Panc1 (cell line): ENCODE measurements around the gene PFAS. TPM values are rescaled to one million over a fixed set of nuclear protein-coding genes. Genes with fewer than 3 reads are reported as not detected.
A peak's percentile ranks its signal among the peaks of the same experiment; 100 is the strongest.

Experiments
- ATAC-seq: fragments of 200-7000 bp; cut with Tn5 transposase; 2 replicates; pipeline ENCODE4 v1.9.1; 2020; ENCODE audit warnings: mild to moderate bottlenecking, moderate library complexity
- BruUV-seq: library from RNA; stranded (reverse); fragments of 400-500 nt; replicated peaks from 2 replicates; lab custom pipeline; 2021; lab: Mats Ljungman, UMichigan
- CTCF ChIA-PET: fragments of 300-600 bp; sonication (Branson Sonifier 250); formaldehyde crosslinking; loops from one replicate; lab custom pipeline; 2022; ENCODE audit warnings: antibody characterized with exemption; lab: Charles Lee
- POLR2A ChIA-PET: fragments of 300-600 bp; sonication (Branson Sonifier 250); formaldehyde crosslinking; loops from one replicate; lab custom pipeline; 2022; ENCODE audit warnings: antibody characterized with exemption; lab: Charles Lee
- DNase-seq: peaks from one replicate; pipeline ENCODE4 v3.0.0-alpha.2; 2010; ENCODE audit warnings: low read depth, low spot score
- H3K27ac ChIP-seq: 2 replicates; pipeline ENCODE4 v1.5.1; 2011; ENCODE audit warnings: mild to moderate bottlenecking, low read length, inconsistent platforms
- H3K27me3 ChIP-seq: fragments of 200-500 bp; sonication (Bioruptor generic); 2 replicates; pipeline ENCODE4 v1.6.0; 2014; ENCODE audit warnings: low read length, inconsistent platforms; ENCODE audit not compliant: control insufficient read depth, insufficient read depth
- H3K36me3 ChIP-seq: fragments of 200-500 bp; sonication (Bioruptor generic); 2 replicates; pipeline ENCODE4 v1.5.1; 2014; ENCODE audit warnings: inconsistent platforms, mild to moderate bottlenecking, low read length, moderate library complexity; ENCODE audit not compliant: control insufficient read depth, insufficient read depth
- H3K4me1 ChIP-seq: 2 replicates; pipeline ENCODE4 v1.5.1; 2011; ENCODE audit warnings: inconsistent platforms, mild to moderate bottlenecking, low read length, moderate library complexity; ENCODE audit not compliant: control insufficient read depth, insufficient read depth
- H3K4me3 ChIP-seq, 2 experiments: 2 replicates each; pipeline ENCODE4 v1.5.1; 2011 to 2012; ENCODE audit warnings: low read depth in 2 of 2, low read length in 2 of 2, mild to moderate bottlenecking in 2 of 2, inconsistent platforms in 1 of 2, moderate library complexity in 1 of 2
- H3K9me3 ChIP-seq: fragments of 200-500 bp; sonication (Bioruptor generic); 2 replicates; pipeline ENCODE4 v1.5.1; 2014; ENCODE audit warnings: low read depth, mild to moderate bottlenecking, inconsistent platforms, low read length, moderate library complexity; ENCODE audit not compliant: control insufficient read depth, insufficient read depth
- CTCF ChIP-seq: fragments of 450-650 bp; IDR thresholded peaks from 2 replicates; pipeline ENCODE4 v1.5.1; 2017; ENCODE audit warnings: mild to moderate bottlenecking
- POLR2AphosphoS5 ChIP-seq: IDR thresholded peaks from 2 replicates; pipeline ENCODE4 v1.6.1; 2012; ENCODE audit warnings: mild to moderate bottlenecking, low read depth, low read length, moderate library complexity
- REST ChIP-seq, 2 experiments: IDR thresholded peaks; 2 replicates each; pipeline ENCODE4 v1.6.1; 2011 to 2012; ENCODE audit warnings: low read depth in 2 of 2, control low read depth in 1 of 2, low read length in 1 of 2, mild to moderate bottlenecking in 1 of 2, moderate library complexity in 1 of 2; ENCODE audit not compliant: insufficient read depth in 1 of 2
- SIN3A ChIP-seq: IDR thresholded peaks from 2 replicates; pipeline ENCODE4 v1.6.1; 2012; ENCODE audit warnings: low read depth, mild to moderate bottlenecking, low read length, moderate library complexity, borderline replicate concordance; ENCODE audit not compliant: insufficient read depth
- TCF7L2 ChIP-seq: IDR thresholded peaks from 2 replicates; pipeline ENCODE4 v1.6.1; 2011; ENCODE audit warnings: mild to moderate bottlenecking, low read depth, low read length, inconsistent platforms
- in situ Hi-C: cut with HindIII; loops from 2 replicates; pipeline ENCODE4 v1.10.0; 2016; ENCODE audit warnings: low sequenced_read_pairs, low pct_unique_long_range_greater_than_20kb
- intact Hi-C: fragments of 100-400 bp; cut with micrococcal nuclease; formaldehyde crosslinking; loops from one replicate; pipeline ENCODE4 v1.10.0; 2022; ENCODE audit not compliant: unreplicated experiment
- total RNA-seq: library from RNA; stranded (reverse); gene quantifications from one replicate; pipeline ENCODE4 v1.2.1, GENCODE V29; 2021; ENCODE audit not compliant: unreplicated experiment

PFAS gene
- total RNA-seq, 1 experiment from 2014 or later = 73.0 TPM

GRCh38 chr17:8290043-8290442 lies 41.0 kb downstream of the PFAS start:
- CTCF ChIA-PET = no interaction called here
- Histone ChIP-seq H3K4me1 (peaks cover 21% of the 10 kb centered on the region), H3K4me3 (no peak overlapping the region), H3K27me3 (no peaks in the 10 kb centered on the region), H3K9me3 (no peaks in the 10 kb centered on the region), H3K36me3 (no peaks in the 10 kb centered on the region; the same call in 1 of the 2 replicates), H3K27ac (peak overlapping the region; percentile 87)
- TF ChIP-seq POLR2AphosphoS5 (no peak), SIN3A (no peak), CTCF (no peak), TCF7L2 (no peak), REST (IDR thresholded peaks at IDR 0.05; ENCODE audit: insufficient read depth in 1 of 2, low read depth in 2 of 2, low read length in 1 of 2) (no peak)
- in situ Hi-C loops (no loop called here), intact Hi-C loops (no loop called here)
- BruUV-seq = no TSS peak
- POLR2A ChIA-PET = no interaction called here
- DNase-seq = no peak
- ATAC-seq = no peak

- no peak for ATAC-seq
- TF ChIP-seq TCF7L2 (no peak), POLR2AphosphoS5 (no peak), CTCF (no peak), SIN3A (no peak), REST (IDR thresholded peaks at IDR 0.05; ENCODE audit: insufficient read depth in 1 of 2, low read depth in 2 of 2, low read length in 1 of 2) (no peak)
- ChIA-PET CTCF (no interaction called here), POLR2A (interaction anchor here (0.6 kb wide), 1 partner anchor 8 kb away, joined by 9 read pairs; no protein-coding TSS in a partner anchor)
- intact Hi-C loops = no loop called here
- Histone ChIP-seq H3K36me3 (no peaks in the 10 kb centered on the region; the same call in 1 of the 2 replicates), H3K9me3 (no peaks in the 10 kb centered on the region), H3K4me1 (peaks cover 19% of the 10 kb centered on the region), H3K27ac (peak overlapping the region; percentile 39; the same call in 1 of the 2 replicates), H3K27me3 (no peaks in the 10 kb centered on the region), H3K4me3 (0 out of 4 replicates have a peak overlapping the region, but pooled peaks of 1 of the 2 experiments have one; percentile 7)
- no peak for DNase-seq
- TSS peak; percentile 56 for BruUV-seq
- in situ Hi-C loops = no loop called here
These were observed 43.7 kb downstream of the PFAS start for GRCh38 chr17:8292639-8293395.
